ENCODE measurements around the gene GET4. TPM values are rescaled to one million over a fixed set of nuclear protein-coding genes. Genes with fewer than 3 reads are reported as not detected.

GET4 gene
- total RNA-seq, 4 donors from 2014 or later, result 16.3 to 35.0 (median 17.9) TPM

DNA sequence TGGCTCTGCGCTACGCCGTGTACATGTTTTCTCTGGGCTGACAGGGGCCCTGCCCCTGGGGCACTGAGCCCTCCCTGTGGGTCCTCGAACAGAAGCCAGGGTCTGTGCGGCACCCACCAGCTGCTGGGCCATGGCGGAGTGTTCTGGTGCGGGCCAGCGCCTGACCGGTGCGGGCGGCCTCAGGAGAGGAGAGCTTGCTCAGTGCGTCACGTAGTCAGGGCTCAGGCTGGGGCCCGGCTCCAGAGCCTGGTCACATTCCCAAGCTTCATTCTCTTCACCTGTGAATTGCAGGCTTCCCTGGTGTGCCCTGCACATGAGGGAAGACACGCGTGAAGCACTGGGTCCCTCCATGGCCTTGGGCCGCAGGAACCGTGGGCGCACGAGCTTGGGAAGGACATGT, 15.5 kb downstream of the GET4 start:
- TF ChIP-seq, protein P1, sequence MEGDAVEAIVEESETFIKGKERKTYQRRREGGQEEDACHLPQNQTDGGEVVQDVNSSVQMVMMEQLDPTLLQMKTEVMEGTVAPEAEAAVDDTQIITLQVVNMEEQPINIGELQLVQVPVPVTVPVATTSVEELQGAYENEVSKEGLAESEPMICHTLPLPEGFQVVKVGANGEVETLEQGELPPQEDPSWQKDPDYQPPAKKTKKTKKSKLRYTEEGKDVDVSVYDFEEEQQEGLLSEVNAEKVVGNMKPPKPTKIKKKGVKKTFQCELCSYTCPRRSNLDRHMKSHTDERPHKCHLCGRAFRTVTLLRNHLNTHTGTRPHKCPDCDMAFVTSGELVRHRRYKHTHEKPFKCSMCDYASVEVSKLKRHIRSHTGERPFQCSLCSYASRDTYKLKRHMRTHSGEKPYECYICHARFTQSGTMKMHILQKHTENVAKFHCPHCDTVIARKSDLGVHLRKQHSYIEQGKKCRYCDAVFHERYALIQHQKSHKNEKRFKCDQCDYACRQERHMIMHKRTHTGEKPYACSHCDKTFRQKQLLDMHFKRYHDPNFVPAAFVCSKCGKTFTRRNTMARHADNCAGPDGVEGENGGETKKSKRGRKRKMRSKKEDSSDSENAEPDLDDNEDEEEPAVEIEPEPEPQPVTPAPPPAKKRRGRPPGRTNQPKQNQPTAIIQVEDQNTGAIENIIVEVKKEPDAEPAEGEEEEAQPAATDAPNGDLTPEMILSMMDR (IDR thresholded peaks at IDR 0.05; ENCODE audit: low read depth), result no peak

DNA sequence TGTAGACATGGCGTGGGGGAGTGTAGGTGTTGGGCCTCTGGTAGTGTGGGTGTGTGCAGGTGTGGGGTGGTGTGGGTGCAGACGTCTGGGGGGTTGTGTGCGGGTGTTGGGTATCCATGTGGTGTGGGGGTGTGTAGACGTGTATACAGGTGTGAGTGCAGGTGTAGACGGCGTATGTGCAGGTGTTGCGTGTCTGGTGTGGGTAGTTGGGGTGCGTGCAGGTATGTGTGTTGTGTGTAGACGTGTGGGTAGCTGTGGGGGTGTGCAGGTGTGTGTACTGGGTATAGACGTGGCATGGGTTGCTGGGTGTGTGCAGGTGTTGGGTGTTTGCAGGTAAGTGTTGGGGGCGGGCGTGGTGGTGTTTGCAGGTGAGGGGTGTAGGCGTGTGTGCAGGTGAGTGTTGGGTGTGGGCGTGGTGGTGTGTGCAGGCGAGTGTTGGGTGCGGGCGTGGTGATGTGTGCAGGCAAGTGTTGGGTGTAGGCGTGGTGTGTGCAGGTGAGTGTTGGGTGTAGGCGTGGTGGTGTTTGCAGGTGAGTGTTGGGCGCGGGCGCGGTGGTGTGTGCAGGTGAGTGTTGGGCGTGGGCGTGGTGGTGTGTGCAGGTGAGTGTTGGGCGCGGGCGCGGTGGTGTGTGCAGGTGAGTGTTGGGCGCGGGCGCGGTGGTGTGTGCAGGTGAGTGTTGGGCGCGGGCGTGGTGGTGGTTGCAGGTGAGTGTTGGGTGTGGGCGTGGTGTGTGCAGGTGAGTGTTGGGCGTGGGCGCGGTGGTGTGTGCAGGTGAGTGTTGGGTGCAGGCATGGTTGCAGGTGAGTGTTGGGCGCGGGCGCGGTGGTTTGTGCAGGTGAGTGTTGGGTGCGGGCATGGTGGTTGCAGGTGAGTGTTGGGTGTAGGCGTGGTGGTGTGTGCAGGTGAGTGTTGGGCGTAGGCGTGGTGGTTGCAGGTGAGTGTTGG, 16.6 kb downstream of the GET4 start:
- TF ChIP-seq, protein P1 (IDR thresholded peaks at IDR 0.05; ENCODE audit: low read depth), result no peak

DNA sequence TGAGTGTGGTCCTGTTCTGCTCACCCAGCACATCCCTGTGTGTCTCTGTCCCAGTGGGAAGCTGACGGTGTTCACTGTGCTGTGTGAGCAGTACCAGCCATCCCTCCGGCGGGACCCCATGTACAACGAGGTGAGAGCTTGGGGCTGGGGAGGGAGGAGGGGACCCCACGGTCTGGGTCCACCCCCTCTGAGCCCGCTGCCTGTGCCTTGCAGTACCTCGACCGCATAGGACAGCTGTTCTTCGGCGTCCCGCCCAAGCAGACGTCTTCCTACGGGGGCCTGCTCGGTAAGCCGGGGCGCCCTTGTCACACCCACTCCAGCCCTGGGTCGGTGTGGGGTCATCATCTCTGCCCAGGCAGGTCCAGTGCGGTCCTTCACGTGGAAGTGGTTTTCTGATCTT, 17.3 kb downstream of the GET4 start:
- TF ChIP-seq, protein P1 (IDR thresholded peaks at IDR 0.05; ENCODE audit: low read depth), result no peak

DNA sequence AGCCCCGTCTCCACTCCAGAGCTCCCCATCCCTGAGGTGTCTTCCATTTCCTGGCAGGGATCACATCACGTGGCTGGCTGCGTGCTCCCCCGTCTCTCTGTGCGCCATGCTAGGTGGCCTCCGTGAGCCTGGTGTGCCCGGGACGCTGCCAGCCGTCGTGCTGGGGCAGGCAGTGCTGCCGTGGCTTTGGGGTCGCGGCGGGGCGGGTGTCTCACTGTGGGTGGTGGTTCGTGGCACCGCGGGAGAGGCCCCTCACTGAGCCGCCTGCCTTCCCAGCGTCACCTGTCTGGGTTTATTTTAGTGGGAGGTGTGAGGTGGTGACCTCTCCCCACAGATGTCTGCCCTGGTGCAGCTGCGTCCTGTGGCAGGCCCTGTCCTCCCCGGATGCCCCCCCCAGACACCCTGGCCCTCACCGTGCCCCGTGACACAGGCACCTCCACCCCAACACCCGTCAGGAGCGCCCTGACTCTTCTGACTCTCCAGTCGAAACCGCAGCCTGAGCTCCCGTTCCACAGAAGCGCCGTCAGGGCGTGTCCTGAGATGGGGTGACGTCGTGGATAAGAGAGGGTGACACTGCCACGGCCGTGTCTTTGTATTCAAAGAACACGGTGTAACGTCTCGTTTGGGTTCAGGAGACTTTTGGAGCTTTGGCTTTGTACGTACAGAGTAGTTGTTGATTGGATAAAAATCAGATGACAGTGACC, 18.0 kb downstream of the GET4 start:
- TF ChIP-seq, protein P1 (IDR thresholded peaks at IDR 0.05; ENCODE audit: low read depth), result no peak

DNA sequence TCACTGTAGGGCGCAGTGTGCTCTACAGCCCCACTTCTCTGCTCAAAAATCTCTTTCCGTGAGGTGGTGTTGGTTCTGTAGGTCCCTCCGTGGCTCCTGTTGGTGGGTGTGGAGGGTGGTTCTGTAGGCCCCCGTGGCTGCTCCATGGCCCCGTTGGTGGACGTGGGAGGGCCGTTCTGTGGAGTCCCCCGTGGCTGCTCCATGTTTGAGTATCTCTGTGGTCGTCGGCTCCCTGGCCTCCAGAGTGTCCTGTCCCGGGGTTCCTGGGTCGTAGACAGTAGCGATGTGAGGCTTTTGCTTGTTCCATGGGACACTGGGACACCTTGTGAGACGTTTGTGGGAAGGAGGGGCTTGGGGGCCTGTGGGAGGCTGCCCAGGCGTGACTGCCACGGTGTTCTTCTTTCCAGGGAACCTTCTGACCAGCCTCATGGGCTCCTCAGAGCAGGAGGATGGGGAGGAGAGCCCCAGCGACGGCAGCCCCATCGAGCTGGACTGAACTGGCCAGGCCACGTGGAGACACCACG, 18.6 kb downstream of the GET4 start:
- TF ChIP-seq, protein P1 (IDR thresholded peaks at IDR 0.05; ENCODE audit: low read depth), result no peak

DNA sequence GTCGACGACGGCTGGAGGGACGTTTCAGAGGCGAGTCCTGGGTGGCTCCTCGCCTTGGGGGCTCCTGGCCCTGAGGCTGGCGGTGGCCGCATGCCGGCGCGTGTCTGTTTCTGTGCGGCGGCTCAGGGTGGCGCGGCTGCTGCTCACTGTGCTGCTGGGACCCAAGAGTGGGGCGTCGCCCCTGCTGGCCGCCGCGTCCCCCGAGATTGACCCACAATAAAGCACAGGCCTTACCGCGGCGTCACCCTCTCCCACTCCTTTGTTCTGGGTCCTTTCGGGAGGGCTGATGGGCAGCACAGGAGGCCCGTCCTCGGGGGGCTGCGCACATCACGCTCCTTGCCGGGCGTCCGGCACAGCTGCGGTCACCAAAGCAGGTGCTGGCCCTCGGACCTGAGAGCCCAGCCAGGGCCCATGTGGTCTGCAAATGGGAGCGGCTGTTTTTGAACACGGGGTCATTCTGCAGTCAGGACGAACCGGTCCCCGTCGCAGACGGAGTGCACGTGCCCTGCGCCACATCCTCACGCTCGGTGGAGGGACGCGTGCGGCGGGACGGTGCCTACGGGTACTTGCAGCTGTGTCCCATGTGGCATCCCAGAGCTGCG, 19.2 kb downstream of the GET4 start:
- TF ChIP-seq, protein P1 (IDR thresholded peaks at IDR 0.05; ENCODE audit: low read depth), result no peak

All from subcutaneous adipose tissue (tissue), 4 donors.